Gastroesophageal sphincter (tissue), 4 donors: ENCODE data around the gene CHGA. TPM values are rescaled to one million over a fixed set of nuclear protein-coding genes. Genes with fewer than 3 reads are reported as not detected.

Experiments used
- ATAC-seq: fragments of 150-250 bp; one replicate; pipeline ENCODE4 v1.9.1; 2016; ENCODE audit warnings: mild to moderate bottlenecking, moderate library complexity
- H3K27ac ChIP-seq, 4 donors: fragments of 200-600 bp; sonication (generic) in 3 of 4; 1 replicate in 3 of 4; 2 replicates in 1 of 4; pipeline ENCODE4 v1.5.1; 2016 to 2019
- H3K27me3 ChIP-seq: fragments of 200-600 bp; sonication (generic); one replicate; pipeline ENCODE4 v1.5.1; 2019
- H3K36me3 ChIP-seq, 2 donors: fragments of 200-600 bp; sonication (generic); one replicate each; pipeline ENCODE4 v1.5.1; 2019; ENCODE audit warnings: control low read depth in 1 of 2
- H3K4me1 ChIP-seq, 3 donors: fragments of 200-600 bp; sonication (generic); 1 replicate in 2 of 3; 2 replicates in 1 of 3; pipeline ENCODE4 v1.5.1; 2016 to 2019; ENCODE audit warnings: control low read depth in 2 of 3
- H3K4me3 ChIP-seq, 2 donors: fragments of 200-600 bp; sonication (generic); one replicate each; pipeline ENCODE4 v1.5.1; 2019; ENCODE audit warnings: mild to moderate bottlenecking in 1 of 2, moderate library complexity in 1 of 2
- H3K9me3 ChIP-seq, 3 donors: fragments of 200-600 bp; sonication (generic); one replicate each; pipeline ENCODE4 v1.5.1; 2017 to 2019; ENCODE audit warnings: control low read depth in 2 of 3
- CTCF ChIP-seq, 4 experiments: fragments of 200-600 bp in 2 of 4; fragments of 450-650 bp in 2 of 4; sonication (generic) in 1 of 4; IDR thresholded peaks; one replicate each; pipeline ENCODE4 v1.5.1; 2017 to 2019; ENCODE audit warnings: antibody characterized with exemption in 4 of 4, mild to moderate bottlenecking in 2 of 4, moderate library complexity in 2 of 4
- EP300 ChIP-seq: sonication (generic); formaldehyde crosslinking; IDR thresholded peaks from one replicate; pipeline ENCODE4 v1.6.1; 2017; ENCODE audit warnings: antibody characterized with exemption, mild to moderate bottlenecking
- POLR2A ChIP-seq, 2 donors: fragments of 450-650 bp; IDR thresholded peaks; one replicate each; pipeline ENCODE4 v1.6.1; 2017; ENCODE audit warnings: antibody characterized with exemption in 2 of 2, mild to moderate bottlenecking in 2 of 2, moderate library complexity in 1 of 2
- POLR2AphosphoS5 ChIP-seq: sonication (generic); formaldehyde crosslinking; IDR thresholded peaks from one replicate; pipeline ENCODE4 v1.6.1; 2017; ENCODE audit warnings: antibody characterized with exemption
- WGBS, 2 donors: methylation state at CpG; one replicate each; pipeline ENCODE4 v1.1.5; 2018; ENCODE audit warnings: low coverage in 1 of 2; 5-methylcytosine and 5-hydroxymethylcytosine counted together
- total RNA-seq, 4 donors: library from RNA; depleted of rRNA; stranded (reverse); fragments of >200 nt; gene quantifications; one replicate each; pipeline ENCODE4 v1.1.0, GENCODE V29; 2016

The CHGA gene
- total RNA-seq, 4 donors from 2014 or later, result 1.8 TPM; not detected in 1

GRCh38 chr14:92888896-92889295, 34.1 kb upstream of the CHGA start:
- TF ChIP-seq POLR2A (IDR thresholded peaks at IDR 0.05) (no peak), EP300 (no peak), CTCF (IDR thresholded peaks at IDR 0.05) (no peak), POLR2AphosphoS5 (no peak)

DNA sequence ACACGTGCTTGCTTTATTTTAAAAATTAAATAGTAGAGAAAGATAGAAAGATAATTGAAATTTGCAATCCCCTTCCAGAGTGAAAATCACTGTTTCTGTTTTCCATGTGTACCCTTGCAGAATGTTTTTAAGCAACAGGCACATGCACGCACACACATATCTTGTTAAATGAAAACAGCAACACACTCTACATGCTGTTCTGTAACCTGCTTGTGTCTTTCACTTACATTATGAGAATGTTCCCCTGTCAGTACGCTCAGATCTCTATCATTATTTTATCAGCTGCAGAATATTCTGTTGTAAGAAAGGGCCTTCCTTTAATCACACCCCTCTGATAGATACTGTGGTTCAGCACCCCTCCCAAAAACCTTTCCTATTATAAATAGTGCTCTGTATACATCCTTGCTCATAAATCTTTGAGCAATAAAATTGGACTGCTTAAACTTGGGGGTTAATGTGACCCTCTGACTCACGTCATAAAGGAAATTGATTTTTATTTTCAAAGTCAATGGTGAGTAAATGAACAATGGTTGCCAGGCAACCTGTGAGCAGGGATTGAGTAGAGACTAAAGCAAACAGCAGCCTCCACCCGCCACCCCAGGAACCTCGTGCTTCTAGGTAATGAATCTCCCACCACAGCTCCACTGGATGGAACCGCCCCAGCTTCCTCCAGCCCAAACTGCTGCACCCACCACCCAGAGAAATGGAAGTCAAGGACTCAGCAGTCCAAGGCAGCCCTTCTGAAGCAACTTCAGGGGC, 31.9 kb upstream of the CHGA start:
- Histone ChIP-seq H3K27me3 (peaks cover 9% of the 10 kb centered on the region), H3K36me3 (no peaks in the 10 kb centered on the region), H3K4me1 (no peaks in the 10 kb centered on the region), H3K4me3 (no peak overlapping the region), H3K9me3 (peaks cover 0 to 31% (median 0%) of the 10 kb centered on the region in 3 donors), H3K27ac (no peak overlapping the region)
- ATAC-seq, result no peak
- 39 to 45% methylated on average over 5 to 7 of the region's 7 CpGs for WGBS, 2 donors
- TF ChIP-seq EP300, result no peak
- TF ChIP-seq POLR2A (IDR thresholded peaks at IDR 0.05), result no peak
- TF ChIP-seq CTCF (IDR thresholded peaks at IDR 0.05), result no peak
- TF ChIP-seq POLR2AphosphoS5, result no peak

More at GRCh38 chr14:92888896-92889295, 34.1 kb upstream of the CHGA start:
- no peak for ATAC-seq
- H3K27ac ChIP-seq, result no peak overlapping the region
- peaks cover 19% of the 10 kb centered on the region for H3K27me3 ChIP-seq
- no peak overlapping the region for H3K4me3 ChIP-seq
- no peaks in the 10 kb centered on the region for H3K4me1 ChIP-seq
- H3K9me3 ChIP-seq, result peaks cover 0 to 21% (median 0%) of the 10 kb centered on the region in 3 donors
- H3K36me3 ChIP-seq, result no peaks in the 10 kb centered on the region

GRCh38 chr14:92892589-92892988, 30.4 kb upstream of the CHGA start:
- H3K4me1 ChIP-seq, result no peaks in the 10 kb centered on the region
- no peak overlapping the region for H3K27ac ChIP-seq
- peaks cover 6% of the 10 kb centered on the region for H3K27me3 ChIP-seq
- TF ChIP-seq POLR2A (IDR thresholded peaks at IDR 0.05), result no peak
- TF ChIP-seq EP300, result no peak
- TF ChIP-seq POLR2AphosphoS5, result no peak
- TF ChIP-seq CTCF (IDR thresholded peaks at IDR 0.05), result no peak
- H3K9me3 ChIP-seq, result peaks cover 0 to 31% (median 0%) of the 10 kb centered on the region in 3 donors
- no peak overlapping the region for H3K4me3 ChIP-seq
- no peak for ATAC-seq
- no peaks in the 10 kb centered on the region for H3K36me3 ChIP-seq

- H3K27me3 ChIP-seq, result peaks cover 31% of the 10 kb centered on the region
- TF ChIP-seq POLR2AphosphoS5 (no peak), EP300 (no peak), CTCF (IDR thresholded peaks at IDR 0.05) (no peak), POLR2A (IDR thresholded peaks at IDR 0.05) (no peak)
- no peaks in the 10 kb centered on the region for H3K4me1 ChIP-seq
- 87 to 96% methylated on average over 4 of the region's 4 CpGs for WGBS, 2 donors
- no peak for ATAC-seq
- H3K36me3 ChIP-seq, result no peaks in the 10 kb centered on the region
- no peak overlapping the region for H3K27ac ChIP-seq
- peaks cover 0 to 31% (median 0%) of the 10 kb centered on the region in 3 donors for H3K9me3 ChIP-seq
- H3K4me3 ChIP-seq, result no peak overlapping the region
These were observed 27.5 kb upstream of the CHGA start for GRCh38 chr14:92895352-92895878.
